PC-3 (cell line): ENCODE data around the gene ITGA7. TPM values are rescaled to one million over a fixed set of nuclear protein-coding genes. Genes with fewer than 3 reads are reported as not detected.

Experiments
- ATAC-seq: fragments of 200-7000 bp; cut with Tn5 transposase; 2 replicates; pipeline ENCODE4 v1.9.1; 2020; ENCODE audit warnings: mild to moderate bottlenecking, moderate library complexity
- BruUV-seq: library from RNA; stranded (reverse); fragments of 400-500 nt; replicated peaks from 2 replicates; lab custom pipeline; 2021; lab: Mats Ljungman, UMichigan
- CTCF ChIA-PET: fragments of 300-600 bp; sonication (Branson Sonifier 250); formaldehyde crosslinking; loops from one replicate; lab custom pipeline; 2022; ENCODE audit warnings: antibody characterized with exemption; lab: Charles Lee
- POLR2A ChIA-PET: fragments of 300-600 bp; sonication (Branson Sonifier 250); formaldehyde crosslinking; loops from one replicate; lab custom pipeline; 2022; ENCODE audit warnings: antibody characterized with exemption; ENCODE audit not compliant: unreplicated experiment; lab: Charles Lee
- DNase-seq: peaks from one replicate; pipeline ENCODE4 v3.0.0-alpha.2; 2015
- H2AFZ ChIP-seq: fragments of 300-600 bp; sonication (generic); 2 replicates; pipeline ENCODE4 v1.6.0; 2016; ENCODE audit warnings: antibody characterized with exemption, low read length
- H3F3A ChIP-seq: fragments of 300-600 bp; sonication (generic); one replicate; pipeline ENCODE4 v1.6.0; 2017; ENCODE audit warnings: antibody characterized with exemption, low read length, control low read depth, mild to moderate bottlenecking; ENCODE audit not compliant: unreplicated experiment
- H3K27ac ChIP-seq: fragments of 300-600 bp; sonication (generic); 2 replicates; pipeline ENCODE4 v1.5.1; 2016; ENCODE audit warnings: mild to moderate bottlenecking, low read length
- H3K27me3 ChIP-seq: fragments of 300-600 bp; sonication (generic); 2 replicates; pipeline ENCODE4 v1.6.1; 2016; ENCODE audit warnings: low read length, mixed read lengths
- H3K36me3 ChIP-seq: fragments of 300-600 bp; sonication (generic); 2 replicates; pipeline ENCODE4 v1.6.1; 2016; ENCODE audit warnings: low read depth, mixed run types, low read length, mixed read lengths
- H3K4me1 ChIP-seq: fragments of 300-600 bp; sonication (generic); 2 replicates; pipeline ENCODE4 v1.5.1; 2016; ENCODE audit warnings: low read length; ENCODE audit not compliant: insufficient read depth
- H3K4me2 ChIP-seq: fragments of 300-600 bp; sonication (generic); 2 replicates; pipeline ENCODE4 v1.6.0; 2016; ENCODE audit warnings: low read length
- H3K4me3 ChIP-seq: fragments of 300-600 bp; sonication (generic); 2 replicates; pipeline ENCODE4 v1.5.1; 2016; ENCODE audit warnings: mild to moderate bottlenecking, low read length, mixed read lengths
- H3K79me2 ChIP-seq: fragments of 300-600 bp; sonication (generic); 2 replicates; pipeline ENCODE4 v1.6.1; 2017; ENCODE audit warnings: low read length, mixed read lengths
- H3K9ac ChIP-seq: fragments of 300-600 bp; sonication (generic); 2 replicates; pipeline ENCODE4 v1.6.0; 2016; ENCODE audit warnings: mild to moderate bottlenecking, low read length
- H3K9me2 ChIP-seq: fragments of 300-600 bp; sonication (generic); replicated peaks from 2 replicates; pipeline ENCODE4 v1.6.1; 2016; ENCODE audit warnings: mixed run types, low read length, mixed read lengths
- H3K9me3 ChIP-seq: fragments of 300-600 bp; sonication (generic); 2 replicates; pipeline ENCODE4 v1.6.1; 2016; ENCODE audit warnings: low read length, mixed read lengths
- H4K20me1 ChIP-seq: fragments of 300-600 bp; sonication (generic); 2 replicates; pipeline ENCODE4 v1.6.1; 2016; ENCODE audit warnings: low read length, mixed read lengths
- CTCF ChIP-seq: fragments of 300-600 bp; sonication (generic); conservative IDR thresholded peaks from 2 replicates; pipeline ENCODE4 v1.5.1; 2017; ENCODE audit warnings: antibody characterized with exemption, low read depth, mild to moderate bottlenecking, low read length
- EZH2 ChIP-seq: fragments of 300-600 bp; sonication (generic); IDR thresholded peaks from one replicate; pipeline ENCODE4 v1.6.1; 2017; ENCODE audit warnings: antibody characterized with exemption, mild to moderate bottlenecking, low read length; ENCODE audit not compliant: unreplicated experiment
- EZH2phosphoT487 ChIP-seq: fragments of 300-600 bp; sonication (generic); IDR thresholded peaks from 2 replicates; pipeline ENCODE4 v1.6.1; 2018; ENCODE audit warnings: mild to moderate bottlenecking, antibody characterized with exemption, low read length, borderline replicate concordance
- intact Hi-C: fragments of 100-400 bp; cut with micrococcal nuclease; formaldehyde crosslinking; loops from 2 replicates; pipeline ENCODE4 v1.9.0; 2023
- total RNA-seq: library from RNA; depleted of rRNA; stranded (reverse); fragments of >200 nt; gene quantifications from 2 replicates; pipeline ENCODE4 v1.2.3, GENCODE V29; 2014

The ITGA7 gene
- total RNA-seq, 1 experiment from 2014 or later = 4.4 TPM

- H3K36me3 ChIP-seq = no peaks in the 10 kb centered on the region
- no peak overlapping the region for H3K4me2 ChIP-seq
- BruUV-seq = no TSS peak
- ChIA-PET CTCF (no interaction called here), POLR2A (no interaction called here)
- no peaks in the 10 kb centered on the region for H3K79me2 ChIP-seq
- H3K27ac ChIP-seq = no peak overlapping the region
- TF ChIP-seq CTCF (no peak), EZH2phosphoT487 (no peak), EZH2 (no peak)
- H3F3A ChIP-seq = no peaks in the 10 kb centered on the region
- no peaks in the 10 kb centered on the region for H4K20me1 ChIP-seq
- H3K9me3 ChIP-seq = no peaks in the 10 kb centered on the region
- H2AFZ ChIP-seq = no peak overlapping the region
- no peak for DNase-seq
- no peaks in the 10 kb centered on the region for H3K27me3 ChIP-seq
- intact Hi-C loops = no loop called here
- H3K4me1 ChIP-seq = peaks cover 7% of the 10 kb centered on the region
- ATAC-seq = no peak
- no peak overlapping the region for H3K9ac ChIP-seq
- no peak overlapping the region for H3K4me3 ChIP-seq
- H3K9me2 ChIP-seq = no peaks in the 10 kb centered on the region
Observed at GRCh38 chr12:55702861-55703260, 4.8 kb downstream of the ITGA7 start.

GRCh38 chr12:55700255-55701018, 7.3 kb downstream of the ITGA7 start:
- Histone ChIP-seq H3K9me3 (no peaks in the 10 kb centered on the region), H2AFZ (no peak overlapping the region), H3K4me1 (no peaks in the 10 kb centered on the region), H3K27ac (no peak overlapping the region), H4K20me1 (no peaks in the 10 kb centered on the region), H3K27me3 (no peaks in the 10 kb centered on the region), H3K4me3 (no peak overlapping the region), H3K4me2 (no peak overlapping the region), H3K9ac (no peak overlapping the region), H3K9me2 (no peaks in the 10 kb centered on the region), H3K36me3 (no peaks in the 10 kb centered on the region), H3F3A (no peaks in the 10 kb centered on the region), H3K79me2 (no peaks in the 10 kb centered on the region)
- POLR2A ChIA-PET = interaction anchor here (0.5 to 0.6 kb wide), 2 partner anchors 29 to 31 kb away, joined by 4 to 6 read pairs; partner anchors contain the start of gene CD63
- BruUV-seq = no TSS peak
- ATAC-seq (no peak), DNase-seq (peak; percentile 17)
- TF ChIP-seq CTCF (no peak), EZH2phosphoT487 (no peak), EZH2 (no peak)
- intact Hi-C loops = no loop called here
- CTCF ChIA-PET = no interaction called here

GRCh38 chr12:55699471-55700055, 8.1 kb downstream of the ITGA7 start:
- H3K4me2 ChIP-seq = no peak overlapping the region
- no TSS peak for BruUV-seq
- no peaks in the 10 kb centered on the region for H3K9me3 ChIP-seq
- no peak overlapping the region for H3K9ac ChIP-seq
- H3K4me1 ChIP-seq = no peaks in the 10 kb centered on the region
- no peak overlapping the region for H3K27ac ChIP-seq
- no peak for DNase-seq
- H2AFZ ChIP-seq = no peak overlapping the region
- H4K20me1 ChIP-seq = no peaks in the 10 kb centered on the region
- no peaks in the 10 kb centered on the region for H3K36me3 ChIP-seq
- no peaks in the 10 kb centered on the region for H3K9me2 ChIP-seq
- H3F3A ChIP-seq = no peaks in the 10 kb centered on the region
- H3K79me2 ChIP-seq = no peaks in the 10 kb centered on the region
- CTCF ChIA-PET = no interaction called here
- no peaks in the 10 kb centered on the region for H3K27me3 ChIP-seq
- H3K4me3 ChIP-seq = no peak overlapping the region
- no peak for ATAC-seq
- intact Hi-C loops = no loop called here
- no peak for TF ChIP-seq CTCF
- TF ChIP-seq EZH2phosphoT487 = no peak
- no peak for TF ChIP-seq EZH2
- POLR2A ChIA-PET = interaction anchor here (0.5 to 0.6 kb wide), 3 partner anchors 30 to 45 kb away, joined by 4 read pairs; no protein-coding TSS in a partner anchor
